ENCODE measurements around the gene PXK.

PXK gene

GRCh38 chr3:58349792-58350626 lies 17.3 kb downstream of the PXK start:
- no peak for FAIRE-seq

- FAIRE-seq = no peak
Observed at GRCh38 chr3:58350627-58351013, 17.9 kb downstream of the PXK start.

DNA sequence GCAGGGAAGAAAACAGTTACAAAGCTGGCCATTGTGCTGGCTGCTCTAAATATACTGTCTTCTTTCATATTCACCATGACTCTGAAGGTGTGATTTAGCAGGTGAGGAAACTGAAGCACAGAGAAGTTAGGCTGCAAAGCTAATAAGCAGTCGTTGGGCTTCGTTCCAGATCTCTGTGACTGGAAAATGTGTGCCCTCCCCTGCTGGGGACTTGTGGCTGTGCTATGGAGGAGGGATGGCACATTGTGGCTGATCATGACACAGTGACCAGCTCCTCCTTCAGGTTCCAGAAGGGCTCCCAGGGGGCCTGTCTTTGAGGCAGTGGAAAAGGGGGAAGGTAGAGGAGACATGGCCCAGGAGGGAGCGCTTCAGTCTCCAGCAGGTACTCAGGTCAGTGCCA lies 19.2 kb downstream of the PXK start:
- FAIRE-seq = no peak

DNA sequence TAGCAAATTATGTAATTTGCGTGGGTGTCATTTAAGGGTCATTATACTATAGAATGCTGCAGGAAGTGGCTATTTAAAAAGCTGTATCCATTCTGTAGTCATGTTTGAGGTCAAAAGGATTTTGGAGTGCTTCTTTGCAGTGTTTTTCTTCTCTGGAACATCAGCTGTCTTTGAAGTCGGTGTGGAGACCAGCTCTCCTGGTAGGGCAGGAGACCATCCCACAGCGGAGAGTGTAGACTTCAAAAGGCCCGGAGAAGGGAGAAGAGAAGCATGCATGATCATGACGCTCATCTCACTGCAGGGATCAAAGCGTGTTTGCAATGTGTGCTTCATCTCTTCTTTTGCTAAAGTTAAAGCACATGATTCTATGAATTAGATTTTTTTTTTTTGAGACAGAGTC lies 19.9 kb downstream of the PXK start:
- FAIRE-seq = no peak

DNA sequence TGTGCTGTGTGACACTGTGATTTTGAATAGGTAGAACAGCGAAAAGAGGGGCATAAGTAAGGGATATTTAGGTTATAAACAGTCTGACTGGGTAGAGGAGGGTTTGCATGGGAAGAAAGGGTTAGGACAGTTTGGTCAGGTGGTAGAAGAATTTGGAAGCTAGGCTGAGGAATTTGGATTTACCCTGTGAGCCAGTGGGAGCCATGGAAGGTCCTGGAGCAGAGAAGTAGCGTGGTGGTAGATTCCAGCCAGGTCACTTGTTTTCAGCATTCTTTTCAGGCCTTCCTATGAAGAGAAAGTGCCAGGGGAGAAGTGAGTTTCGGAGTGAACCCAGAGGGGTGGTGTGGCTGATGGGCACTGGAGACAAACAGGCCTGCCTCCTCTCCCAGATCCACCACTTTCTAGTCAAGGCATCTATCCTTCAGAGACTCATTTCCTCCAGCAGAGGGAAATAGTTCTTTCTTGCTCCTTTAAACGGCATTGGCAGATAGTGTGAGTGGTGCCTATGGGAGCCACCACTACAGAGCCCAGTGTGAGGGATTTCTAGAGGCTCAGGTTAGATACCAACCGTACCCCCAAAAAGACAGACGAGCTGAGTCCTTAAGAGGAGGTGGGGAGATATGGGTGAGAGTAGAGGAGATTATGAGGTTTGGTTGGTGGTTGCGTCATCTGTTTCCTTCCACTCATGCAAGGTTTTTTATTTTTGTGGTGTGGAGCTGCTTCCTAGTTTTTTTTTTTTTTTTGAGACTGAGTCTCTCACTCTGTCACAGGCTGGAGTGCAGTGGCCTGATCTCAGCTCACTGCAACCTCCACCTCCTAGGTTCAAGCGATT lies 21.2 kb downstream of the PXK start:
- FAIRE-seq = no peak

- no peak for FAIRE-seq
Observed at GRCh38 chr3:58355179-58355578, 22.5 kb downstream of the PXK start.

GRCh38 chr3:58356054-58356453 lies 23.4 kb downstream of the PXK start:
- FAIRE-seq = no peak

DNA sequence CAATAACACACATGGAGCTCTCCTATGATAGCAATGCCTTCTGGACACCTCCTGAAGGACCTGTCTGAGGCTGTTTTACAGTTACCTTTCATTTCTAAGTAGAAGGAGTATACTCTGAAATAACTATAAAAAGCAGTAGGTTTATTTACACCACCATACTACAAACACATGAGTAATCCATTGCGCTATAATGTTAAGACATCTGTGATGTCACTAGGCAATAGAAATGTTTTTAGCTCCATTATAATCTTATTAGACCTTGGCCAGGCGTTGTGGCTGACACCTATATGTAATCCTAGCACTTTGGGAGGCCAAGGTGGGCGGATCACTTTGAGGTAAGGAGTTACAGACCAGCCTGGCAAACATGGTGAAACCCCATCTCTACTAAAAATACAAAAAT lies 24.7 kb downstream of the PXK start:
- FAIRE-seq = no peak

- no peak for FAIRE-seq
Observed at GRCh38 chr3:58358092-58358491, 25.4 kb downstream of the PXK start.

GRCh38 chr3:58358808-58359207 lies 26.1 kb downstream of the PXK start:
- no peak for FAIRE-seq

- FAIRE-seq = no peak
Observed at GRCh38 chr3:58359621-58360020, 26.9 kb downstream of the PXK start.

DNA sequence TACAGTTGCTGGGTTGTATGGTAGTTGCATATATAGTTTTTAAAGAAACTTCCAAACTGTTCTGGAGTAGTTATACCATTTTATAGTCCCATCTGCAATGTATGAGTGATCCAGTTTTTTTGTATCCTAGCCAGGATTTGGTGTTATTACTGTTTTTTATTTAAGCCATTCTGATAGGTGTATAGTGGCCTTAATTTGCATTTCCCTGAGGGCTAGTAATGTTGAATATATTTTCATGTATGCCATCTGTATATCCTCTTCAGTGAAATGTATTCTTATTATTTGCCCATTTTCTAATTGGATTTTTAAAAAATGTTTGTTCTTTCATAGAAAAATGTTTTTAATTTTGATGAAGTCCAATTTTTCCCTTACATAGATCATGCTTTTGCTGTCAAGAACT lies 29.2 kb downstream of the PXK start:
- FAIRE-seq = no peak

DNA sequence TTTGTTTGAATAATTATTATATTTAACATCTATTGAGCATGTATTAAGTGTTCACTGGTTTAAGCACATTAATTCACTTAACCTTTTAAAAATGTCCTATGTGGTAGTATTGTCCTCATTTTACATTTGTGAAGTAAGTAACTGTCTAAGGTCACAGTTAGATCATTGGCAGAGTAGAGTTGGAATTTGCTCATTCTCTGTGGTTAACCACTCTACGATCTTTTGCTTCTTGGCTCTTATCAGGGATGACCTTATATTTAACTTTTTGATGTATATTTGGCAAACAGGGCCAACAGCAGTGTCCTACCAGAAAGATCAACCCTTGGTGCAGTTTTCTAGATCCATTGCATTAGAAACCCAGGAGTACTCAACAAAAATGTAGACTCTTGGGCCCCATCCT lies 34.0 kb downstream of the PXK start:
- no peak for FAIRE-seq

DNA sequence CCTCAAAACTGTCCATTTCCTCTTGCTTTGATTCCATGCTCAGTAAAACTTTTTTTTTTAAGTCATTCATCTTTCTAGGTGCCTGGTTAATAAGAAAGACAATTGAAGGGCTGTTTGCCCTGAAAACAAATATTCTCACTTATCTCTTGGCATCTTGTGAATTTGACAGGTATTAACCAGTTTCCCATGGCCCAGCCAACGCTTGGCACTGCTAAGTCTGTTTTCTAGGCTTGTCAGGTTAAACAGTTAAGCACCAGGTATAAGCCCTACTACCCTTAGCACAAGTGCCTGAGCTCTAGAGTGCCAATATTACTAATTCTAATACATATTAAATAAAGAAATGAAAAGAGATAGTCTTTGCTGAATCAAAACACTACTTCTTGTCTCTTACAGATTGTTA lies 36.3 kb downstream of the PXK start:
- FAIRE-seq = no peak

DNA sequence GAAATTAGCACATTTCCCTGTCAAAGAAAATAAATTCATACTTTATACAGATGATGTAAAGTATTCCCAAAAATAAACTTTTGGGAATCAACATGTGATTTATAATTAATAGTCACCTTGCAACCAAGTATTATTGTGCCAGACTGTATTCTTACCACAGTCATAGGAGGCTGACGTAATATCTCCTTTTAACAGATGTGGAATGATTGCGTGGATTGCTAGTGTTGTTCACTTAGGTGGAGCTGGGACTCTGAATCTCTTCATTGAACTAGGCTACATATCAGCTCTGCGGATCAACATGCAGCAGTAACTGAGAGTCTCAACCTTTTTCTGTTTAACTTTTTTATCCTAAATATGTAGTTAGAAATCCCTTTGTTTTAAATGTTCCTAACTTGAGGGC lies 37.2 kb downstream of the PXK start:
- FAIRE-seq = no peak

- no peak for FAIRE-seq
Observed at GRCh38 chr3:58370407-58370806, 37.7 kb downstream of the PXK start.

GRCh38 chr3:58371754-58372153 lies 39.1 kb downstream of the PXK start:
- FAIRE-seq = no peak

- no peak for FAIRE-seq
Observed at GRCh38 chr3:58375254-58375653, 42.6 kb downstream of the PXK start.

DNA sequence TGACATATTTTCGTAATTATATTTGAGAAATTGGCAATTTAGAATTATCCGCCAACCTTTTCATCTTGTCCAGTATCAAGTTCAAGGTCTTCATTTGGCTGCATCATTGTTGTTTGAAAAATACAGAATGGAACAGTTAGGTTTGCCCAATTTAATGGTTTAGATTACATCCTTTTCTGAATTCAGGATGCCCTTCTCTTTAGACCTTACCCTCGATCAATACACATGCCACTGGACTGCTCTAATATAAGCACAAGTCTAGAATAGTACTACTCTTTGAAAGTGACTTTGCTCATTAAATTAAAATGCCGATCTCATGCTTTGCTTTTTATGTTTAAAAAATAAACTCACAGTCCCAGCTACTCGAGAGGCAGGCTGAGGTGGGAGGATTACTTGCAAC lies 44.5 kb downstream of the PXK start:
- peak; percentile 6 for FAIRE-seq

DNA sequence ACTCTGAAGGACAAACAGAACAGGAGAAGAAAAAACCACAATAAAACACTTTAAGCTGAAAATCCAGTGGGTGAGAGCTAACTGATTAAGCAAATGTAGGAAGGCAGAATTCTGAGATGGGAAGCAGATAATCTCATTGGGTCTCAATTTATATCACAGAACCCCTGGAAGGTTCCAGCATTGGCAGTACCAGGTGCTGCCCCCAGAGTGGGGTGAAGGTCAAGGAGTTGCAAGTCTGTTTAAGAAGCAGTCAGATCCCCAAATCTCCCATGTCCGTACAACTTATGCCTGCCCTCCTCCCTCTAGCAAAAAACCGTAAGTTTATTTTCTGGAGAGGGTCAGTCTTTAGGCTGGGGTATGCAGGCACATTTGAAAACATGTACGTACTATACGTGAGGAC lies 45.1 kb downstream of the PXK start:
- no peak for FAIRE-seq

DNA sequence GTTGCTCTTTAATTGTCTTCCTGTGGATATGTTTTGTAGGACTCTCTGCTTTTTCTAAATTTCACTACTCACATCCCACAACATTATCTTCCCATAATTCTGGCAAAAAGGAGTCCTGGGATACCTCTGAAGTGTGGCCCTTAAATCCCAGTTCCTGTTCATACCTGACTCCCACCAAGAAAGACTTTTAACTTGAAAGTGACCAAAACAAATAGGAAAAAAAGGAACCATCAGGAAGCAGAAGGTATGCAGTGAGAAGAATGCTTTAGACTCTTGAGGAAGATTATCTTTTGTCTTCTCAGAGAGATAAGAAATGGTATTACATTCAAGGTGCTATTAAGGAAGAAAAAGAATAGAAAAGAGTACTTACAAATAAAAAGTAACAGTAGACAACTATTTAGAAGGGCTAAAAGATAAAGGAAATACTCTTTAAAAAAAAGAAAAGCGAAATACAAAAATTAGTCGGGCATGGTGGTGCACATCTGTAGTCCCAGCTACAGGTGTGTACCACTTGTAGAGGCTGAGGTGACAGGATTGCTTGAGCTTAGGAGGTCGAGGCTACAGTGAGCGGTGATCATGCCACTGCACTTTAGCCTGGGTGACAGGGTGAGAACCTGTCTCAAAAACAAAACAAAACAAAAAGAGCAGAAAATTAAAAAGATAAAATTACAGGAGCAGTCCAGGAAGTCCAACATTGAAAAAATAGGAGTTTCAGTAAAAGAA lies 46.8 kb downstream of the PXK start:
- FAIRE-seq = no peak

DNA sequence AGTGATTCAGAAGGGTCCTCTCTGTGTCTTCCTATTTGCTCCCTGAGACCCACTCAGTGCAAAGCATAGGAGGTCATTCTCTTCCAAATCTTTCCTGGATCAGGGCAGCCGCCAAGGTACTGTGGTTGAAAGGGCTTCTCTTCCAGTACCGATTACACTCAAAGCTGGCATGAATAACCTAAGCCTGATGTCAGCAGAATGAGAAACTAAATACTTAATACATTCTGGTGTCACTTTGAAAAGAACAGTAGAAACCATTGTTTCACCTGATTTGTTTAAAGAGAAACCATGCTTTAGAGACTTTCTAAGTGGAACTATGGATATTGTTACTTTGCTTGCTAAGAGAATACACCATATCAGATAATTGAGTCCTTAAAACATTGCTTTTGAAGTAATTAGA lies 50.8 kb downstream of the PXK start:
- FAIRE-seq = no peak

DNA sequence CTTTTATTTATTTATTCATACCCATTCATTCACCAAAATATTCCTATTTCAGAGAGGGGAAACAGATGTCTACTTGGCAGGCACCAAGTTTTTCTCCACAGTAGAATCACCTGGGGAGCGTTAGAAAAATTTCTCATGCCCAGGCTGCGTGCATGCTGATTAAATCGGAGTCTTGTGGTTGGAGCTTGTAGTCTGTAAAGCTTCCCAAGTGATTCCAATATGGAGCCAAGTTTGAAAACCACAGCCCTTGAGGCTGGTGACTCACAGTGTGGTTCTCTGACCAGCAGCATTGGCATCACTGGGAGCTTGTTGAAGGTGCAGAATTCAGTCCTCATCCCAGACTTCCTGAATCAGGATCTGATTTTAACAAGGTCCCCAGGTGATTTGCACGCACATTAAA lies 51.2 kb downstream of the PXK start:
- no peak for FAIRE-seq
